Sigmoid colon (tissue), 7 donors: ENCODE data around the gene FOXQ1. TPM values are rescaled to one million over a fixed set of nuclear protein-coding genes. Genes with fewer than 3 reads are reported as not detected.
A peak's percentile ranks its signal among the peaks of the same experiment; 100 is the strongest.
"Not testable (repeated sequence)": the region's sequence is repeated elsewhere in the genome, so short reads cannot be mapped to it uniquely, and the experiment has no call there.

Experiments
- DNase-seq: peaks from one replicate; pipeline ENCODE4 v3.0.0-alpha.2; 2019
- H3K27ac ChIP-seq, 4 donors: fragments of 200-600 bp; sonication (generic); one replicate each; pipeline ENCODE4 v1.5.1; 2016 to 2019; ENCODE audit warnings: mild to moderate bottlenecking in 1 of 4
- H3K27me3 ChIP-seq, 3 donors: fragments of 200-600 bp; sonication (generic); one replicate each; pipeline ENCODE4 v1.5.1; 2019; ENCODE audit warnings: mild to moderate bottlenecking in 1 of 3
- H3K36me3 ChIP-seq, 4 donors: fragments of 200-600 bp; sonication (generic); one replicate each; pipeline ENCODE4 v1.5.1; 2016 to 2019
- H3K4me1 ChIP-seq, 4 donors: fragments of 200-600 bp; sonication (generic); one replicate each; pipeline ENCODE4 v1.5.1; 2017 to 2019
- H3K4me3 ChIP-seq, 4 donors: fragments of 200-600 bp; sonication (generic); one replicate each; pipeline ENCODE4 v1.5.1; 2017 to 2019; ENCODE audit warnings: mild to moderate bottlenecking in 2 of 4, moderate library complexity in 1 of 4
- H3K9me3 ChIP-seq, 4 donors: fragments of 200-600 bp in 3 of 4; sonication (generic) in 3 of 4; one replicate each; pipeline versions ENCODE4 v1.5.1 to v1.6.1; 2013 to 2019
- EP300 ChIP-seq, 4 donors: sonication (generic); formaldehyde crosslinking; IDR thresholded peaks; one replicate each; pipeline ENCODE4 v1.6.1; 2017; ENCODE audit warnings: antibody characterized with exemption in 4 of 4
- POLR2A ChIP-seq, 2 donors: fragments of 450-650 bp; IDR thresholded peaks; one replicate each; pipeline ENCODE4 v1.6.1; 2016; ENCODE audit warnings: antibody characterized with exemption in 2 of 2, mild to moderate bottlenecking in 2 of 2, moderate library complexity in 2 of 2
- POLR2AphosphoS5 ChIP-seq, 4 donors: sonication (generic); formaldehyde crosslinking; IDR thresholded peaks; one replicate each; pipeline ENCODE4 v1.6.1; 2017; ENCODE audit warnings: antibody characterized with exemption in 4 of 4
- WGBS, 2 donors: extraction: QIAGEN DNeasy Blood & Tissue Kit; methylation state at CpG; one replicate each; pipeline ENCODE4 v1.1.7; 2013; 5-methylcytosine and 5-hydroxymethylcytosine counted together
- intact Hi-C: fragments of 100-400 bp; cut with DNase I; formaldehyde crosslinking; loops from one replicate; pipeline ENCODE4 v1.15.1; 2023
- polyA plus RNA-seq, 3 donors: library from polyadenylated mRNA; stranded (reverse); fragments of 200-250 nt; gene quantifications; one replicate each; pipeline ENCODE4 v1.2.3, GENCODE V29; 2013
- total RNA-seq, 4 donors: library from RNA; depleted of rRNA; stranded (reverse); fragments of >200 nt; gene quantifications; one replicate each; pipeline ENCODE4 v1.1.0, GENCODE V29; 2016
- TF ChIP-seq, protein P1 (sequence below), 4 experiments: fragments of 450-650 bp in 3 of 4; fragments of 200-600 bp in 1 of 4; IDR thresholded peaks; one replicate each; pipeline ENCODE4 v1.5.1; 2016 to 2019; ENCODE audit warnings: antibody characterized with exemption in 4 of 4, mild to moderate bottlenecking in 3 of 4, moderate library complexity in 2 of 4
- donor health status: healthy with polysubstance abuse.
- donor health status: Bipolar disorder and iron deficiency.
- donor health status: healthy.

FOXQ1 gene
- total and polyA plus RNA-seq, 7 donors = 0.33 to 0.60 (median 0.34) TPM; not detected in 4

DNA sequence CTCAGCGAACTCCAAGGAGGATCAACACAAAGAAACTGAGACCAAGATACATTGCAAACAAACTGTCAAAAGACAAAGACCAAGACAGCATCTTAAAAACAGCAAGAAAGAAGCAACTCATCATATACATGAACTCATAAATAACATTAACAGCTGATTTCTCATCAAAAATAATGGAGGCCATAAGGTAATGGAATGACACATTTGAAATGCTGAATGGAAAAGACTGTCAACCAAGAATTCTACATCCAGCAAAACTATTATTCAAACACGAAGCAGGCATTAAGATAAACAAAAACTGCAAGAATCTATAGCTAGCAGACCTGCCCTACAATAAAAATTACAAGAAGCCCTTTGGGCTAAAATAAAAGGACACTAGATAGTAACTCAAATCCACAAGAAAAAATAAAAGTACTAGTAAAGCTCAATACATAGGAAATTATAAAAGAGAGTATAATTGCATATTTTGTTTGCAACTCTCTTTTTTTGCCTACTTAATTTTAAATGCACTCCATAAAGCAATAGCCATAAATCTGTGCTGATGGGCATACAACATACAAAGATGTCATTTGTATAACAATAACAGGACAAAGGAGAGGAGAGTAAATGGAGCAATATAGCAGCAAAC is 39.6 kb downstream of the FOXQ1 start:
- no peaks in the 10 kb centered on the region for H3K27me3 ChIP-seq
- H3K27ac ChIP-seq = no peak overlapping the region
- intact Hi-C loops = no loop called here
- H3K36me3 ChIP-seq = no peaks in the 10 kb centered on the region
- no peak for TF ChIP-seq EP300 (IDR thresholded peaks at IDR 0.05)
- no peak for TF ChIP-seq POLR2A (IDR thresholded peaks at IDR 0.05)
- TF ChIP-seq POLR2AphosphoS5 (IDR thresholded peaks at IDR 0.05) = no peak
- TF ChIP-seq, protein P1, sequence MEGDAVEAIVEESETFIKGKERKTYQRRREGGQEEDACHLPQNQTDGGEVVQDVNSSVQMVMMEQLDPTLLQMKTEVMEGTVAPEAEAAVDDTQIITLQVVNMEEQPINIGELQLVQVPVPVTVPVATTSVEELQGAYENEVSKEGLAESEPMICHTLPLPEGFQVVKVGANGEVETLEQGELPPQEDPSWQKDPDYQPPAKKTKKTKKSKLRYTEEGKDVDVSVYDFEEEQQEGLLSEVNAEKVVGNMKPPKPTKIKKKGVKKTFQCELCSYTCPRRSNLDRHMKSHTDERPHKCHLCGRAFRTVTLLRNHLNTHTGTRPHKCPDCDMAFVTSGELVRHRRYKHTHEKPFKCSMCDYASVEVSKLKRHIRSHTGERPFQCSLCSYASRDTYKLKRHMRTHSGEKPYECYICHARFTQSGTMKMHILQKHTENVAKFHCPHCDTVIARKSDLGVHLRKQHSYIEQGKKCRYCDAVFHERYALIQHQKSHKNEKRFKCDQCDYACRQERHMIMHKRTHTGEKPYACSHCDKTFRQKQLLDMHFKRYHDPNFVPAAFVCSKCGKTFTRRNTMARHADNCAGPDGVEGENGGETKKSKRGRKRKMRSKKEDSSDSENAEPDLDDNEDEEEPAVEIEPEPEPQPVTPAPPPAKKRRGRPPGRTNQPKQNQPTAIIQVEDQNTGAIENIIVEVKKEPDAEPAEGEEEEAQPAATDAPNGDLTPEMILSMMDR (IDR thresholded peaks at IDR 0.05) = no peak
- H3K9me3 ChIP-seq = peaks cover 0 to 7% (median 4%) of the 10 kb centered on the region in 4 donors
- DNase-seq = no peak
- no peaks in the 10 kb centered on the region for H3K4me1 ChIP-seq
- H3K4me3 ChIP-seq = no peak overlapping the region
- WGBS, 2 donors = 87% methylated on average over 2 of the region's 2 CpGs

DNA sequence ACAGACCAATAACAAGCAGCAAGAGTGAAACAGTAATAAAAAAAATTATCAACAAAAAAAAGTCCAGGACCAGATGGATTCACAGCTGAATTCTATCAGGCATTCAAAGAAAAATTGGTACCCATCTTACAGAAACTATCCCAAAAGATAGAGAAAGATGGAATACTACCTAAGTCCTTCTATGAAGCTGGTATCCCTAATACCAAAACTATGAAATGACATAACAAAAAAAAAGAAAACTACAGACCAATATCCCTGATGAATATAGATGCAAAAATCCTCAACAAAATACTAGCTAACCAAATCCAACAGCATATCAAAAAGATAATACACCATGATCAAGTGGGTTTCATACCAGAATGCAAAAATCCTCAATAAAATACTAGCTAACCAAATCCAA is 43.2 kb downstream of the FOXQ1 start:
- H3K9me3 ChIP-seq, H3K36me3 ChIP-seq, DNase-seq, H3K4me3 ChIP-seq, H3K4me1 ChIP-seq, H3K27ac ChIP-seq, H3K27me3 ChIP-seq: not testable (repeated sequence)
- intact Hi-C loops = loop anchor here (5.0 kb wide), 1 partner anchor 33 kb away; no protein-coding TSS in a partner anchor

DNA sequence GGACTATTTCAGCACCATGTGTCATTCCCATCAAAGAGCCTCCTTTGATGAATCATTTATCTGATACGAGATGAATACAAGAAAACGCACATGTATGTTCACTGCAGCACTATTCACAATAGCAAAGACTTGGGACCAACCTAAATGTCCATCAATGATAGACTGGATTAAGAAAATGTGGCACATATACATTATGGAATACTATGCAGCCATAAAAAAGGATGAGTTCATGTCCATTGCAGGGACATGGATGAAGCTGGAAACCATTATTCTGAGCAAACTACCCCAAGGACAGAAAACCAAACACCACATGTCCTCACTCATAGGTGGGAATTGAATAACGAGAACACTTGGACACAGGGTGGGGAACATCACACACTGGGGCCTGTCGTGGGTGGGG is 49.8 kb downstream of the FOXQ1 start:
- H3K36me3 ChIP-seq, H3K27ac ChIP-seq, H3K4me3 ChIP-seq, DNase-seq, intact Hi-C loops, H3K27me3 ChIP-seq, H3K9me3 ChIP-seq: not testable (repeated sequence)
- peaks cover 0 to 14% (median 12%) of the 10 kb centered on the region in 4 donors for H3K4me1 ChIP-seq
- WGBS, 2 donors = 85 to 95% methylated on average over 4 of the region's 4 CpGs

DNA sequence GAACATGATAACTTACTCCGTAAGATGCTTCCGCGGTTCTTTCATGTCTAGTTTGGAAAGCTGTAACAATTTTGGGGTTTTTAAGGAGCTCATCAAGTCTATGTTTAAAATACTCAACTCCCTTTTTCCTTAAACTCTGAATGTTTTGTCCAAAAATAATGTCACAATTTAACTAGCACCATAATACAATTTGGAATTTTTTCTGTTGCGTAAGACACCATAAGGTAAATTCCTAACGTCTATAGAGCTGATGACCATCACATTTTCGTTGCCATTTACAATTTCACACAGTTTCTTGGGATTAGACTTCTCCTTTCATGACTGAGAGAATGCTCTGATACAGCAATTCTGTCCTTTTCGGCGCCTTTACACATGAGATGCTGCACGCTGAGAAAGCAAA is 50.7 kb downstream of the FOXQ1 start:
- intact Hi-C loops = no loop called here

DNA sequence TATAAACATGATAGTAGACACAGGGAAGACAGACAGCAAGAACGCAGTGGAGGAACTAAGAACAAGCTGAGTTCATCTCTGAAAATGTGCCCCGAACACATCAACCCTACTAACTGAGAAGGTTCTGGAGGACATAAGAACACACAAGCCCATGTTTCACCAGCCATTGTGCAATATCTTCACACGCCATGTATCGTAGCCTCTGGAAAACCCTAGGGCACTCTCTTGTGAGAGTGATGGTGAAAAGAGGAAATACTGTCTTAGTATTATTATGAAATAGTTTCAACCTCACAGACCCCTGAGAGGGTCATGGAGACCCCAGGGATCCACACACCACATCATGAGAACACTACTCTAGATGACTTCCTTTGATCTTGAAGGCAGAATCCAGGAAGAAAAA is 51.4 kb downstream of the FOXQ1 start:
- no peaks in the 10 kb centered on the region for H3K9me3 ChIP-seq
- no peak overlapping the region for H3K4me3 ChIP-seq
- no peak for DNase-seq
- WGBS, 2 donors = 83 to 84% methylated on average over 4 of the region's 4 CpGs
- intact Hi-C loops = no loop called here
- no peaks in the 10 kb centered on the region for H3K36me3 ChIP-seq
- peaks cover 0 to 14% (median 12%) of the 10 kb centered on the region in 4 donors for H3K4me1 ChIP-seq
- H3K27ac ChIP-seq = peak overlapping the region in 2 of 4 donors; percentile 40 to 79
- no peak for TF ChIP-seq POLR2AphosphoS5 (IDR thresholded peaks at IDR 0.05)
- TF ChIP-seq, protein P1 (IDR thresholded peaks at IDR 0.05) = no peak
- no peaks in the 10 kb centered on the region for H3K27me3 ChIP-seq

More for the DNA sequence above, 50.7 kb downstream of the FOXQ1 start:
- TF ChIP-seq, protein P1 (IDR thresholded peaks at IDR 0.05) = no peak
- no peak for TF ChIP-seq POLR2A (IDR thresholded peaks at IDR 0.05)
- TF ChIP-seq POLR2AphosphoS5 (IDR thresholded peaks at IDR 0.05) = no peak
- TF ChIP-seq EP300 (IDR thresholded peaks at IDR 0.05) = no peak
- no peaks in the 10 kb centered on the region for H3K9me3 ChIP-seq
- H3K36me3 ChIP-seq = no peaks in the 10 kb centered on the region
- 82 to 88% methylated on average over 9 of the region's 9 CpGs for WGBS, 2 donors
- peaks cover 0 to 14% (median 12%) of the 10 kb centered on the region in 4 donors for H3K4me1 ChIP-seq
- H3K4me3 ChIP-seq = no peak overlapping the region
- H3K27me3 ChIP-seq = no peaks in the 10 kb centered on the region
- H3K27ac ChIP-seq = no peak overlapping the region
- DNase-seq = no peak
